HepG2 (cell line): ENCODE measurements around the gene RNF123. TPM values are rescaled to one million over a fixed set of nuclear protein-coding genes. Genes with fewer than 3 reads are reported as not detected.
A peak's percentile ranks its signal among the peaks of the same experiment; 100 is the strongest.

ENCODE experiments used
- AGO1 ChIP-seq: fragments of 200-400 bp; formaldehyde crosslinking; IDR thresholded peaks from 2 replicates; pipeline ENCODE4 v1.6.1; 2017; ENCODE audit warnings: mild to moderate bottlenecking, low read depth, low read length, moderate library complexity; ENCODE audit not compliant: poor library complexity, severe bottlenecking
- ARID2 ChIP-seq: sonication (generic); formaldehyde crosslinking; IDR thresholded peaks from 2 replicates; pipeline ENCODE4 v1.8.1; 2022; ENCODE audit warnings: mild to moderate bottlenecking, missing genetic modification reagents, borderline replicate concordance
- DPF2 ChIP-seq: sonication (generic); formaldehyde crosslinking; IDR thresholded peaks from 2 replicates; pipeline ENCODE4 v1.4.0; 2020; ENCODE audit warnings: mild to moderate bottlenecking, low read depth, missing genetic modification reagents, borderline replicate concordance
- GATAD1 ChIP-seq: IDR thresholded peaks from 2 replicates; pipeline ENCODE4 v1.6.1; 2016; ENCODE audit warnings: missing genetic modification reagents, missing compliant biosample characterization
- IRF1 ChIP-seq: sonication (generic); formaldehyde crosslinking; IDR thresholded peaks from 2 replicates; pipeline ENCODE4 v1.4.0; 2020; ENCODE audit warnings: low read depth, mild to moderate bottlenecking, missing genetic modification reagents
- MAZ ChIP-seq, 2 experiments: sonication (generic) in 1 of 2; formaldehyde crosslinking in 1 of 2; IDR thresholded peaks; 2 replicates each; pipeline versions ENCODE4 v1.5.0 to v1.6.1; 2012 to 2020; ENCODE audit warnings: low read depth in 2 of 2, mild to moderate bottlenecking in 2 of 2, borderline replicate concordance in 1 of 2, improper control_type of control experiment in 1 of 2, low read length in 1 of 2, missing genetic modification reagents in 1 of 2, moderate library complexity in 1 of 2
- RARA ChIP-seq: IDR thresholded peaks from 2 replicates; pipeline ENCODE4 v1.6.1; 2016; ENCODE audit warnings: missing genetic modification reagents, missing compliant biosample characterization
- SALL1 ChIP-seq: sonication (generic); formaldehyde crosslinking; IDR thresholded peaks from 2 replicates; pipeline ENCODE4 v1.8.0; 2022; ENCODE audit warnings: mild to moderate bottlenecking, missing genetic modification reagents
- SP5 ChIP-seq: IDR thresholded peaks from 2 replicates; pipeline ENCODE4 v1.6.1; 2016; ENCODE audit warnings: low read depth, borderline replicate concordance
- TMF1 ChIP-seq: sonication (generic); formaldehyde crosslinking; IDR thresholded peaks from 2 replicates; pipeline ENCODE4 v1.8.1; 2022; ENCODE audit warnings: low read depth, missing genetic modification reagents
- ZBTB7A ChIP-seq: sonication (generic); formaldehyde crosslinking; IDR thresholded peaks from 2 replicates; pipeline ENCODE4 v1.8.0; 2022; ENCODE audit warnings: mild to moderate bottlenecking, missing genetic modification reagents
- ZNF484 ChIP-seq: sonication (generic); formaldehyde crosslinking; IDR thresholded peaks from 2 replicates; pipeline ENCODE4 v1.5.1; 2020; ENCODE audit warnings: mild to moderate bottlenecking, low read depth, missing genetic modification reagents, borderline replicate concordance
- ZNF569 ChIP-seq: sonication (generic); formaldehyde crosslinking; IDR thresholded peaks from 2 replicates; pipeline ENCODE4 v1.5.0; 2020; ENCODE audit warnings: mild to moderate bottlenecking, missing genetic modification reagents, moderate library complexity, borderline replicate concordance
- ZNF605 ChIP-seq: sonication (generic); formaldehyde crosslinking; IDR thresholded peaks from 2 replicates; pipeline ENCODE4 v1.8.0; 2022; ENCODE audit warnings: mild to moderate bottlenecking, missing genetic modification reagents
- ZNF709 ChIP-seq: sonication (generic); formaldehyde crosslinking; IDR thresholded peaks from 2 replicates; pipeline ENCODE4 v1.5.0; 2020; ENCODE audit warnings: mild to moderate bottlenecking, missing genetic modification reagents
- ZNF773 ChIP-seq: sonication (generic); formaldehyde crosslinking; IDR thresholded peaks from 2 replicates; pipeline ENCODE4 v1.4.0; 2020; ENCODE audit warnings: missing genetic modification reagents, borderline replicate concordance
- polyA plus RNA-seq, 8 experiments: library from polyadenylated mRNA; depleted of rRNA in 3 of 8; stranded (reverse) in 7 of 8; unstranded in 1 of 8; fragments of >200 nt; fragmentation: Illumina TruSeq in 4 of 8; extraction: Trizol in 4 of 8; gene quantifications; 2 replicates each; pipeline versions ENCODE4 v1.2.1 to v1.2.3, GENCODE V29; 2011 to 2016; ENCODE audit warnings: low read depth in 4 of 8, missing spikeins in 1 of 8, mixed read lengths in 1 of 8; ENCODE audit not compliant: insufficient read depth in 1 of 8
- total RNA-seq, 5 experiments: library from RNA; depleted of rRNA; stranded (reverse); fragments of >200 nt; fragmentation: Illumina TruSeq; extraction: Trizol; gene quantifications; 2 replicates each; pipeline ENCODE4 v1.2.3, GENCODE V29; 2016; ENCODE audit warnings: low read depth in 1 of 5
- TF ChIP-seq, protein P1 (sequence below): sonication (generic); formaldehyde crosslinking; IDR thresholded peaks from 2 replicates; pipeline ENCODE4 v1.5.0; 2020; ENCODE audit warnings: mild to moderate bottlenecking, missing genetic modification reagents
- TF ChIP-seq, protein P2 (sequence below): sonication (generic); formaldehyde crosslinking; IDR thresholded peaks from 2 replicates; pipeline ENCODE4 v1.4.0; 2020; ENCODE audit warnings: missing genetic modification reagents
- TF ChIP-seq, protein P3 (sequence below): sonication (generic); formaldehyde crosslinking; IDR thresholded peaks from 2 replicates; pipeline ENCODE4 v1.5.0; 2020; ENCODE audit warnings: missing genetic modification reagents, mild to moderate bottlenecking, borderline replicate concordance

The RNF123 gene
- total and polyA plus RNA-seq, 2 of the 13 experiments (the other 11 are each of a cell fraction or from before 2014, with no cell fraction given), result 29.9 to 82.2 TPM

DNA sequence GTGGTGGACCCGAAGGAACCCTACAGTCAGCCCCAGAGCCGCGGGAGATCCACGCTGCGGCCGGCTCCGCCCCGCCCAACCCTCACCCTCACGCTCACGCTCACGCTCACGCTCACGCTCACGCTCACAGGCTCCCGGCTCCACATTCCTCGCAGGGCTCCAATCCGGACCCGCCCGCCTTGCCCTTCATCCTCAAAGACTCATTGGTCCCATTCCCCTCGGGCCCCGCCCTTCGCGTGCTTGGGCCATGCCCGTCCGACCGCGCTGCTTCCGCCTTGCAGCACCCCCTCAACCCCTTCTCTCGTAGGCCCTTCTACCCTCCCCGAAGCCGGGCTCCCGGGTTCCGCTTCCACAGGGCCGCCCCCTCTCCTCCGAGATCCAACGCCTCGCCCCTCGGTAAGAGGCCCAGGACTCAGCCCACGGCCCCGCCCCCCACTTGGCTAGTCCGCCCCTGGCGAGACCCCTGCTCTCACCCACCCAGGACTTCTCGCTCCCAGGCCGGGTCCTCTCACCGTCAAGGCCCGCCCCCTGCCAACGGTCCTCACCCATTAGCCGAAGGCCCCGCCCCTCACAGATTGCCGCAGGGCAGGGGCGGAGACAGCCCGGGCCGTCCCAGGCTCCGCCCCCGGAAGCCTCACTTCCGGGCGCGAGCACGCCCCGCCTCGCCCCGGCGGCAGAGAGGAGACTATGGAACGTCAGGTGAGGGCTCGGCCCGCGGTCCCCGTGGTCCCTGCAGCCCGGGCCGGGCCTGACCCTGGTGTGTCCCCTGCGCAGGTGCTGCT is 15.5 kb upstream of the RNF123 start, which contains the start of gene APEH (continued):
- TF ChIP-seq, protein P1, sequence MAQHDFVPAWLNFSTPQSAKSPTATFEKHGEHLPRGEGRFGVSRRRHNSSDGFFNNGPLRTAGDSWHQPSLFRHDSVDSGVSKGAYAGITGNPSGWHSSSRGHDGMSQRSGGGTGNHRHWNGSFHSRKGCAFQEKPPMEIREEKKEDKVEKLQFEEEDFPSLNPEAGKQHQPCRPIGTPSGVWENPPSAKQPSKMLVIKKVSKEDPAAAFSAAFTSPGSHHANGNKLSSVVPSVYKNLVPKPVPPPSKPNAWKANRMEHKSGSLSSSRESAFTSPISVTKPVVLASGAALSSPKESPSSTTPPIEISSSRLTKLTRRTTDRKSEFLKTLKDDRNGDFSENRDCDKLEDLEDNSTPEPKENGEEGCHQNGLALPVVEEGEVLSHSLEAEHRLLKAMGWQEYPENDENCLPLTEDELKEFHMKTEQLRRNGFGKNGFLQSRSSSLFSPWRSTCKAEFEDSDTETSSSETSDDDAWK, result no peak
- TF ChIP-seq DPF2 (CRISPR knock-in tag) (no peak), GATAD1 (CRISPR knock-in tag) (peak; percentile 72), RARA (CRISPR knock-in tag) (no peak; the same call in 1 of the 2 replicates), ZNF709 (no peak; the same call in none of the 2 replicates), SP5 (CRISPR knock-in tag) (peak; percentile 66), IRF1 (CRISPR knock-in tag) (no peak), SALL1 (CRISPR knock-in tag) (peak; percentile 38; the same call in 1 of the 2 replicates), MAZ (IDR thresholded peaks at IDR 0.05; ENCODE audit: borderline replicate concordance, low read depth, low read length) (peak; percentile 81), MAZ (CRISPR knock-in tag; IDR thresholded peaks at IDR 0.05; ENCODE audit: low read depth) (peak; percentile 19), ZNF569 (CRISPR knock-in tag) (peak; percentile 38; the same call in 1 of the 2 replicates), AGO1 (peak; percentile 76), ARID2 (CRISPR knock-in tag) (peak; percentile 47; the same call in 1 of the 2 replicates), ZNF773 (CRISPR knock-in tag) (peak; percentile 82), ZBTB7A (CRISPR knock-in tag) (peak; percentile 69; the same call in 1 of the 2 replicates), TMF1 (peak; percentile 18; the same call in 1 of the 2 replicates), ZNF484 (CRISPR knock-in tag) (no peak), ZNF605 (CRISPR knock-in tag) (peak; percentile 78; the same call in 1 of the 2 replicates)
- TF ChIP-seq, protein P2, sequence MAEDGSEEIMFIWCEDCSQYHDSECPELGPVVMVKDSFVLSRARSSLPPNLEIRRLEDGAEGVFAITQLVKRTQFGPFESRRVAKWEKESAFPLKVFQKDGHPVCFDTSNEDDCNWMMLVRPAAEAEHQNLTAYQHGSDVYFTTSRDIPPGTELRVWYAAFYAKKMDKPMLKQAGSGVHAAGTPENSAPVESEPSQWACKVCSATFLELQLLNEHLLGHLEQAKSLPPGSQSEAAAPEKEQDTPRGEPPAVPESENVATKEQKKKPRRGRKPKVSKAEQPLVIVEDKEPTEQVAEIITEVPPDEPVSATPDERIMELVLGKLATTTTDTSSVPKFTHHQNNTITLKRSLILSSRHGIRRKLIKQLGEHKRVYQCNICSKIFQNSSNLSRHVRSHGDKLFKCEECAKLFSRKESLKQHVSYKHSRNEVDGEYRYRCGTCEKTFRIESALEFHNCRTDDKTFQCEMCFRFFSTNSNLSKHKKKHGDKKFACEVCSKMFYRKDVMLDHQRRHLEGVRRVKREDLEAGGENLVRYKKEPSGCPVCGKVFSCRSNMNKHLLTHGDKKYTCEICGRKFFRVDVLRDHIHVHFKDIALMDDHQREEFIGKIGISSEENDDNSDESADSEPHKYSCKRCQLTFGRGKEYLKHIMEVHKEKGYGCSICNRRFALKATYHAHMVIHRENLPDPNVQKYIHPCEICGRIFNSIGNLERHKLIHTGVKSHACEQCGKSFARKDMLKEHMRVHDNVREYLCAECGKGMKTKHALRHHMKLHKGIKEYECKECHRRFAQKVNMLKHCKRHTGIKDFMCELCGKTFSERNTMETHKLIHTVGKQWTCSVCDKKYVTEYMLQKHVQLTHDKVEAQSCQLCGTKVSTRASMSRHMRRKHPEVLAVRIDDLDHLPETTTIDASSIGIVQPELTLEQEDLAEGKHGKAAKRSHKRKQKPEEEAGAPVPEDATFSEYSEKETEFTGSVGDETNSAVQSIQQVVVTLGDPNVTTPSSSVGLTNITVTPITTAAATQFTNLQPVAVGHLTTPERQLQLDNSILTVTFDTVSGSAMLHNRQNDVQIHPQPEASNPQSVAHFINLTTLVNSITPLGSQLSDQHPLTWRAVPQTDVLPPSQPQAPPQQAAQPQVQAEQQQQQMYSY (CRISPR knock-in tag), result no peak
- TF ChIP-seq, protein P3, sequence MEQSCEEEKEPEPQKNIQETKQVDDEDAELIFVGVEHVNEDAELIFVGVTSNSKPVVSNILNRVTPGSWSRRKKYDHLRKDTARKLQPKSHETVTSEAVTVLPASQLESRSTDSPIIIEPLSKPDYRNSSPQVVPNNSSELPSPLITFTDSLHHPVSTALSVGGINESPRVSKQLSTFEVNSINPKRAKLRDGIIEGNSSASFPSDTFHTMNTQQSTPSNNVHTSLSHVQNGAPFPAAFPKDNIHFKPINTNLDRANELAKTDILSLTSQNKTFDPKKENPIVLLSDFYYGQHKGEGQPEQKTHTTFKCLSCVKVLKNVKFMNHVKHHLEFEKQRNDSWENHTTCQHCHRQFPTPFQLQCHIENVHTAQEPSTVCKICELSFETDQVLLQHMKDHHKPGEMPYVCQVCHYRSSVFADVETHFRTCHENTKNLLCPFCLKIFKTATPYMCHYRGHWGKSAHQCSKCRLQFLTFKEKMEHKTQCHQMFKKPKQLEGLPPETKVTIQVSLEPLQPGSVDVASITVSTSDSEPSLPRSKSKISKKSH (CRISPR knock-in tag), result peak; percentile 72; the same call in 1 of the 2 replicates
